Gastroesophageal sphincter (tissue), 3 donors: ENCODE measurements around the gene FGGY.

ENCODE experiments used
- EP300 ChIP-seq: sonication (generic); formaldehyde crosslinking; IDR thresholded peaks from one replicate; pipeline ENCODE4 v1.6.1; 2017; ENCODE audit warnings: antibody characterized with exemption, mild to moderate bottlenecking
- POLR2A ChIP-seq, 2 donors: fragments of 450-650 bp; IDR thresholded peaks; one replicate each; pipeline ENCODE4 v1.6.1; 2017; ENCODE audit warnings: antibody characterized with exemption in 2 of 2, mild to moderate bottlenecking in 2 of 2, moderate library complexity in 1 of 2
- POLR2AphosphoS5 ChIP-seq: sonication (generic); formaldehyde crosslinking; IDR thresholded peaks from one replicate; pipeline ENCODE4 v1.6.1; 2017; ENCODE audit warnings: antibody characterized with exemption
- TF ChIP-seq, protein P1 (sequence below), 4 experiments: fragments of 200-600 bp in 2 of 4; fragments of 450-650 bp in 2 of 4; sonication (generic) in 1 of 4; IDR thresholded peaks; one replicate each; pipeline ENCODE4 v1.5.1; 2017 to 2019; ENCODE audit warnings: antibody characterized with exemption in 4 of 4, mild to moderate bottlenecking in 2 of 4, moderate library complexity in 2 of 4

- TF ChIP-seq POLR2AphosphoS5, result no peak
- no peak for TF ChIP-seq EP300
- TF ChIP-seq, protein P1, sequence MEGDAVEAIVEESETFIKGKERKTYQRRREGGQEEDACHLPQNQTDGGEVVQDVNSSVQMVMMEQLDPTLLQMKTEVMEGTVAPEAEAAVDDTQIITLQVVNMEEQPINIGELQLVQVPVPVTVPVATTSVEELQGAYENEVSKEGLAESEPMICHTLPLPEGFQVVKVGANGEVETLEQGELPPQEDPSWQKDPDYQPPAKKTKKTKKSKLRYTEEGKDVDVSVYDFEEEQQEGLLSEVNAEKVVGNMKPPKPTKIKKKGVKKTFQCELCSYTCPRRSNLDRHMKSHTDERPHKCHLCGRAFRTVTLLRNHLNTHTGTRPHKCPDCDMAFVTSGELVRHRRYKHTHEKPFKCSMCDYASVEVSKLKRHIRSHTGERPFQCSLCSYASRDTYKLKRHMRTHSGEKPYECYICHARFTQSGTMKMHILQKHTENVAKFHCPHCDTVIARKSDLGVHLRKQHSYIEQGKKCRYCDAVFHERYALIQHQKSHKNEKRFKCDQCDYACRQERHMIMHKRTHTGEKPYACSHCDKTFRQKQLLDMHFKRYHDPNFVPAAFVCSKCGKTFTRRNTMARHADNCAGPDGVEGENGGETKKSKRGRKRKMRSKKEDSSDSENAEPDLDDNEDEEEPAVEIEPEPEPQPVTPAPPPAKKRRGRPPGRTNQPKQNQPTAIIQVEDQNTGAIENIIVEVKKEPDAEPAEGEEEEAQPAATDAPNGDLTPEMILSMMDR (IDR thresholded peaks at IDR 0.05), result no peak
- TF ChIP-seq POLR2A (IDR thresholded peaks at IDR 0.05), result no peak
These were observed 197.4 kb downstream of the FGGY start for GRCh38 chr1:59494145-59494833.
